Hematopoietic multipotent progenitor cell treated with erythropoietin and hydrocortisone succinate and interleukin-3 and kit ligand, for 4 days (in vitro differentiated cells): ENCODE measurements around the gene AMIGO1.

Experiments used
- DNase-seq: peaks from one replicate; pipeline ENCODE4 v3.0.0-alpha.2; 2015

AMIGO1 gene

GRCh38 chr1:109500941-109501381 lies 8.6 kb downstream of the AMIGO1 start:
- DNase-seq: no peak

GRCh38 chr1:109499661-109500536 lies 9.6 kb downstream of the AMIGO1 start:
- DNase-seq: peak; percentile 83

- no peak for DNase-seq
These were observed 10.4 kb downstream of the AMIGO1 start for GRCh38 chr1:109499081-109499480.

- peak; percentile 49 for DNase-seq
These were observed 11.2 kb downstream of the AMIGO1 start for GRCh38 chr1:109498161-109498801.

GRCh38 chr1:109497449-109498160 lies 11.9 kb downstream of the AMIGO1 start:
- DNase-seq: no peak

GRCh38 chr1:109495738-109496137 lies 13.8 kb downstream of the AMIGO1 start:
- no peak for DNase-seq

- peak; percentile 94 for DNase-seq
These were observed 15.6 kb downstream of the AMIGO1 start, which contains the start of gene CYB561D1 for GRCh38 chr1:109493805-109494539. CYB561D1 (plus strand) TSS chr1:109494094; CDS start chr1:109494140, 46 bp downstream.

GRCh38 chr1:109493227-109493626 lies 16.3 kb downstream of the AMIGO1 start:
- no peak for DNase-seq

GRCh38 chr1:109492779-109493178 lies 16.7 kb downstream of the AMIGO1 start:
- no peak for DNase-seq

- no peak for DNase-seq
These were observed 18.2 kb downstream of the AMIGO1 start for GRCh38 chr1:109491372-109491771.

- no peak for DNase-seq
These were observed 18.6 kb downstream of the AMIGO1 start for GRCh38 chr1:109490934-109491302.

GRCh38 chr1:109490029-109490933 lies 19.2 kb downstream of the AMIGO1 start:
- peak; percentile 87 for DNase-seq

- DNase-seq: no peak
These were observed 20.8 kb downstream of the AMIGO1 start for GRCh38 chr1:109488696-109489095.

GRCh38 chr1:109488201-109488600 lies 21.3 kb downstream of the AMIGO1 start:
- no peak for DNase-seq

GRCh38 chr1:109487261-109487660 lies 22.3 kb downstream of the AMIGO1 start:
- DNase-seq: no peak

GRCh38 chr1:109485001-109485400 lies 24.5 kb downstream of the AMIGO1 start:
- DNase-seq: no peak

- no peak for DNase-seq
These were observed 25.0 kb downstream of the AMIGO1 start for GRCh38 chr1:109484519-109484975.

- DNase-seq: peak; percentile 95
These were observed 25.6 kb downstream of the AMIGO1 start, which contains the start of gene ATXN7L2 for GRCh38 chr1:109483672-109484518. ATXN7L2 (plus strand) TSS chr1:109483905; CDS start chr1:109483954, 49 bp downstream.

GRCh38 chr1:109482791-109483671 lies 26.5 kb downstream of the AMIGO1 start:
- no peak for DNase-seq
